Thyroid gland (tissue), 4 donors: Measurements from ENCODE around the gene ZNF397. TPM values are rescaled to one million over a fixed set of nuclear protein-coding genes. Genes with fewer than 3 reads are reported as not detected.
A peak's percentile ranks its signal among the peaks of the same experiment; 100 is the strongest.

Source experiments
- DNase-seq, 2 donors: peaks; one replicate each; pipeline ENCODE4 v3.0.0-alpha.2; 2019
- H3K27ac ChIP-seq, 3 donors: fragments of 200-600 bp; sonication (generic); 1 replicate in 2 of 3; 2 replicates in 1 of 3; pipeline ENCODE4 v1.5.1; 2016 to 2019; ENCODE audit warnings: mild to moderate bottlenecking in 1 of 3, moderate library complexity in 1 of 3
- H3K27me3 ChIP-seq: fragments of 200-600 bp; sonication (generic); one replicate; pipeline ENCODE4 v1.5.1; 2019
- H3K36me3 ChIP-seq, 2 donors: fragments of 200-600 bp; sonication (generic); one replicate each; pipeline ENCODE4 v1.5.1; 2016 to 2019
- H3K4me1 ChIP-seq, 2 donors: fragments of 200-600 bp; sonication (generic); one replicate each; pipeline ENCODE4 v1.5.1; 2017 to 2019
- H3K4me3 ChIP-seq, 3 donors: fragments of 200-600 bp; sonication (generic); replicated peaks in 1 of 3; 1 replicate in 2 of 3; 2 replicates in 1 of 3; pipeline ENCODE4 v1.5.1; 2016; ENCODE audit warnings: mild to moderate bottlenecking in 1 of 3
- H3K9me3 ChIP-seq: fragments of 200-600 bp; sonication (generic); one replicate; pipeline ENCODE4 v1.5.1; 2017
- CTCF ChIP-seq, 6 experiments: fragments of 200-600 bp in 3 of 6; fragments of 450-650 bp in 3 of 6; sonication (generic) in 3 of 6; IDR thresholded peaks; one replicate each; pipeline ENCODE4 v1.5.1; 2016 to 2019; ENCODE audit warnings: antibody characterized with exemption in 6 of 6, mild to moderate bottlenecking in 2 of 6, inconsistent platforms in 1 of 6, moderate library complexity in 1 of 6
- POLR2A ChIP-seq, 2 donors: fragments of 450-650 bp; IDR thresholded peaks; one replicate each; pipeline ENCODE4 v1.6.1; 2017; ENCODE audit warnings: antibody characterized with exemption in 2 of 2, mild to moderate bottlenecking in 2 of 2, moderate library complexity in 1 of 2
- WGBS, 2 donors: methylation state at CpG; one replicate each; pipeline ENCODE4 v1.1.5; 2017; 5-methylcytosine and 5-hydroxymethylcytosine counted together
- intact Hi-C: fragments of 100-400 bp; cut with DNase I; formaldehyde crosslinking; loops from one replicate; pipeline ENCODE4 v1.15.1; 2023
- total RNA-seq, 4 donors: library from RNA; depleted of rRNA; stranded (reverse); fragments of >200 nt; gene quantifications; one replicate each; pipeline ENCODE4 v1.2.3, GENCODE V29; 2016

The ZNF397 gene
- total RNA-seq = 10 to 100 TPM; 30.8 to 52.8 (median 36.8) TPM

- intact Hi-C loops = no loop called here
- 1% methylated on average over 34 to 35 of the region's 60 CpGs for WGBS, 2 donors
These were observed at the start of gene ZNF397 for GRCh38 chr18:35240664-35241447. ZNF397 (plus strand) TSS chr18:35241034; CDS start chr18:35242471, 1,437 bp downstream.

GRCh38 chr18:35191698-35192025, 49.2 kb upstream of the ZNF397 start:
- H3K27me3 ChIP-seq = no peaks in the 10 kb centered on the region
- TF ChIP-seq CTCF (IDR thresholded peaks at IDR 0.05) (no peak), POLR2A (IDR thresholded peaks at IDR 0.05) (no peak)
- 84 to 86% methylated on average over 5 of the region's 5 CpGs for WGBS, 2 donors
- no peak overlapping the region for H3K27ac ChIP-seq
- no peaks in the 10 kb centered on the region for H3K9me3 ChIP-seq
- no peak for DNase-seq
- intact Hi-C loops = no loop called here
- no peaks in the 10 kb centered on the region for H3K36me3 ChIP-seq
- H3K4me3 ChIP-seq = no peak overlapping the region
- H3K4me1 ChIP-seq = peaks cover 0 to 7% of the 10 kb centered on the region in 2 donors

More at GRCh38 chr18:35240664-35241447, at the start of gene ZNF397:
- Histone ChIP-seq H3K4me3 (peak within 1 kb of the TSS; percentile 2 to 82 (median 67)), H3K27ac (peak within 1 kb of the TSS; percentile 96 to 98 (median 97)), H3K27me3 (no peaks in the 10 kb centered on the region), H3K9me3 (no peaks in the 10 kb centered on the region), H3K36me3 (peaks cover 12 to 33% of the 10 kb centered on the region in 2 donors), H3K4me1 (peaks cover 0 to 12% of the 10 kb centered on the region in 2 donors)
- TF ChIP-seq POLR2A (IDR thresholded peaks at IDR 0.05) = peak; percentile 81 to 97
- peak in 2 of 6 experiments; percentile 11 to 19 for TF ChIP-seq CTCF (IDR thresholded peaks at IDR 0.05)
- DNase-seq = peak; percentile 98

- Histone ChIP-seq H3K4me1 (peaks cover 0 to 7% of the 10 kb centered on the region in 2 donors), H3K27me3 (no peaks in the 10 kb centered on the region), H3K4me3 (no peak overlapping the region), H3K36me3 (no peaks in the 10 kb centered on the region), H3K27ac (no peak overlapping the region), H3K9me3 (no peaks in the 10 kb centered on the region)
- intact Hi-C loops = no loop called here
- no peak for DNase-seq
- 57 to 58% methylated on average over 4 of the region's 4 CpGs for WGBS, 2 donors
- TF ChIP-seq POLR2A (IDR thresholded peaks at IDR 0.05) = no peak
- TF ChIP-seq CTCF (IDR thresholded peaks at IDR 0.05) = no peak
These were observed 48.4 kb upstream of the ZNF397 start for GRCh38 chr18:35192415-35192814.

- Histone ChIP-seq H3K27me3 (no peaks in the 10 kb centered on the region), H3K4me3 (no peak overlapping the region), H3K9me3 (no peaks in the 10 kb centered on the region), H3K27ac (no peak overlapping the region), H3K36me3 (no peaks in the 10 kb centered on the region), H3K4me1 (peaks cover 0 to 7% of the 10 kb centered on the region in 2 donors)
- no peak for TF ChIP-seq POLR2A (IDR thresholded peaks at IDR 0.05)
- no peak for TF ChIP-seq CTCF (IDR thresholded peaks at IDR 0.05)
- 55 to 65% methylated on average over 1 of the region's 1 CpG for WGBS, 2 donors
- intact Hi-C loops = no loop called here
- no peak for DNase-seq
These were observed 47.5 kb upstream of the ZNF397 start for GRCh38 chr18:35193316-35193715.

- intact Hi-C loops = no loop called here
- Histone ChIP-seq H3K36me3 (no peaks in the 10 kb centered on the region), H3K27ac (no peak overlapping the region)
These were observed 43.5 kb upstream of the ZNF397 start for GRCh38 chr18:35197296-35197695.

More at GRCh38 chr18:35197296-35197695, 43.5 kb upstream of the ZNF397 start:
- Histone ChIP-seq H3K4me3 (no peak overlapping the region), H3K9me3 (no peaks in the 10 kb centered on the region), H3K27me3 (no peaks in the 10 kb centered on the region), H3K4me1 (peaks cover 0 to 6% of the 10 kb centered on the region in 2 donors)
- 74% methylated on average over 2 of the region's 2 CpGs for WGBS, 2 donors
- TF ChIP-seq CTCF (IDR thresholded peaks at IDR 0.05) = no peak
- no peak for TF ChIP-seq POLR2A (IDR thresholded peaks at IDR 0.05)
- no peak for DNase-seq
